H9 (cell line): Measurements from ENCODE around the gene SYT17. TPM values are rescaled to one million over a fixed set of nuclear protein-coding genes. Genes with fewer than 3 reads are reported as not detected.

ENCODE experiments used
- DNase-seq: peaks from one replicate; pipeline ENCODE4 v3.0.0-alpha.2; 2017
- H2AFZ ChIP-seq: one replicate; pipeline ENCODE4 v1.6.1; 2013; ENCODE audit warnings: mild to moderate bottlenecking, low read length, control low read depth, moderate library complexity
- H2AK5ac ChIP-seq: 2 replicates; pipeline ENCODE4 v1.6.1; 2013; ENCODE audit warnings: low read length, control low read depth, mixed read lengths; ENCODE audit not compliant: insufficient read length
- H2BK120ac ChIP-seq: one replicate; pipeline ENCODE4 v1.6.1; 2013; ENCODE audit warnings: low read depth, mild to moderate bottlenecking, low read length, control low read depth, inconsistent platforms; ENCODE audit not compliant: poor library complexity, severe bottlenecking
- H2BK12ac ChIP-seq: 2 replicates; pipeline ENCODE4 v1.6.1; 2013; ENCODE audit warnings: low read length, control low read depth, mixed read lengths, low read depth; ENCODE audit not compliant: insufficient read length
- H2BK15ac ChIP-seq: 2 replicates; pipeline ENCODE4 v1.6.1; 2013; ENCODE audit warnings: low read depth, low read length, control low read depth
- H2BK20ac ChIP-seq: one replicate; pipeline ENCODE4 v1.6.1; 2013; ENCODE audit warnings: low read depth, mild to moderate bottlenecking, low read length, control low read depth, inconsistent platforms; ENCODE audit not compliant: poor library complexity, severe bottlenecking
- H2BK5ac ChIP-seq: 2 replicates; pipeline ENCODE4 v1.6.1; 2013; ENCODE audit warnings: low read length, control low read depth, mixed read lengths; ENCODE audit not compliant: insufficient read length
- H3K14ac ChIP-seq: 2 replicates; pipeline ENCODE4 v1.6.1; 2013; ENCODE audit warnings: low read length, control low read depth; ENCODE audit not compliant: insufficient read depth
- H3K18ac ChIP-seq: 2 replicates; pipeline ENCODE4 v1.6.1; 2013; ENCODE audit warnings: low read depth, mild to moderate bottlenecking, mixed read lengths, low read length, control low read depth; ENCODE audit not compliant: insufficient read length
- H3K23ac ChIP-seq: 2 replicates; pipeline ENCODE4 v1.6.1; 2013; ENCODE audit warnings: low read length, control low read depth, mixed read lengths, low read depth; ENCODE audit not compliant: insufficient read length
- H3K23me2 ChIP-seq: 2 replicates; pipeline ENCODE4 v1.6.1; 2013; ENCODE audit warnings: low read depth, mild to moderate bottlenecking, mixed read lengths, low read length, control low read depth; ENCODE audit not compliant: insufficient read length, poor library complexity, severe bottlenecking
- H3K27ac ChIP-seq: 2 replicates; pipeline ENCODE4 v1.5.1; 2013; ENCODE audit warnings: low read length, control low read depth, mixed read lengths, low read depth; ENCODE audit not compliant: insufficient read length
- H3K27me3 ChIP-seq: 2 replicates; pipeline ENCODE4 v1.6.1; 2013; ENCODE audit warnings: low read length, control low read depth, inconsistent platforms; ENCODE audit not compliant: insufficient read depth
- H3K4ac ChIP-seq: 2 replicates; pipeline ENCODE4 v1.6.1; 2013; ENCODE audit warnings: low read depth, mild to moderate bottlenecking, control low read depth, inconsistent platforms, low read length, moderate library complexity
- H3K4me1 ChIP-seq: 2 replicates; pipeline ENCODE4 v1.6.1; 2013; ENCODE audit warnings: low read length, control low read depth, inconsistent platforms; ENCODE audit not compliant: insufficient read depth
- H3K4me2 ChIP-seq: 2 replicates; pipeline ENCODE4 v1.6.1; 2013; ENCODE audit warnings: low read length, control low read depth, mixed read lengths; ENCODE audit not compliant: insufficient read length, insufficient read depth
- H3K56ac ChIP-seq: 2 replicates; pipeline ENCODE4 v1.6.1; 2013; ENCODE audit warnings: low read depth, mild to moderate bottlenecking, mixed read lengths, low read length, control low read depth; ENCODE audit not compliant: insufficient read length
- H3K79me1 ChIP-seq: 2 replicates; pipeline ENCODE4 v1.6.1; 2013; ENCODE audit warnings: low read depth, mild to moderate bottlenecking, moderate library complexity, low read length, control low read depth, inconsistent platforms; ENCODE audit not compliant: insufficient read depth, poor library complexity, severe bottlenecking
- H3K79me2 ChIP-seq: 2 replicates; pipeline ENCODE4 v1.6.1; 2013; ENCODE audit warnings: low read length, control low read depth, inconsistent platforms; ENCODE audit not compliant: insufficient read depth
- H3K9ac ChIP-seq: 2 replicates; pipeline ENCODE4 v1.6.1; 2013; ENCODE audit warnings: low read length, control low read depth, mixed read lengths; ENCODE audit not compliant: insufficient read length; ENCODE audit errors: extremely low read depth
- H3K9me3 ChIP-seq: one replicate; pipeline ENCODE4 v1.6.1; 2013; ENCODE audit warnings: low read depth, low read length, inconsistent platforms; ENCODE audit not compliant: control insufficient read depth
- H3T11ph ChIP-seq: one replicate; pipeline ENCODE4 v1.6.1; 2013; ENCODE audit warnings: mild to moderate bottlenecking, low read length, control low read depth, inconsistent platforms
- H4K20me1 ChIP-seq: one replicate; pipeline ENCODE4 v1.6.1; 2013; ENCODE audit not compliant: control insufficient read depth, insufficient read length, insufficient read depth
- H4K5ac ChIP-seq: 2 replicates; pipeline ENCODE4 v1.6.1; 2013; ENCODE audit warnings: low read depth, mild to moderate bottlenecking, mixed read lengths, low read length, control low read depth; ENCODE audit not compliant: insufficient read length
- H4K8ac ChIP-seq: replicated peaks from 2 replicates; pipeline ENCODE4 v1.6.1; 2013; ENCODE audit warnings: low read length, control low read depth, mixed read lengths, low read depth; ENCODE audit not compliant: insufficient read length
- H4K91ac ChIP-seq: 2 replicates; pipeline ENCODE4 v1.6.1; 2013; ENCODE audit warnings: low read depth, mild to moderate bottlenecking, moderate library complexity, mixed read lengths, low read length, control low read depth; ENCODE audit not compliant: insufficient read length
- H3K27ac Mint-ChIP-seq, 3 experiments: 2 replicates in 2 of 3; 3 replicates in 1 of 3; pipeline ENCODE4 v1.8.0; 2020 to 2021; ENCODE audit warnings: mixed read lengths in 3 of 3, mild to moderate bottlenecking in 1 of 3, moderate library complexity in 1 of 3
- H3K27me3 Mint-ChIP-seq: 2 replicates; pipeline ENCODE4 v1.8.0; 2021; ENCODE audit warnings: low read depth, mild to moderate bottlenecking, moderate library complexity, mixed read lengths
- H3K36me3 Mint-ChIP-seq, 3 experiments: 2 replicates in 2 of 3; 3 replicates in 1 of 3; pipeline ENCODE4 v1.8.0; 2020 to 2021; ENCODE audit warnings: low read depth in 3 of 3, mixed read lengths in 3 of 3; ENCODE audit not compliant: insufficient read depth in 1 of 3
- H3K4me1 Mint-ChIP-seq, 2 experiments: 2 replicates each; pipeline ENCODE4 v1.8.0; 2020; ENCODE audit warnings: mixed read lengths in 2 of 2
- H3K4me3 Mint-ChIP-seq, 2 experiments: 2 replicates in 1 of 2; 3 replicates in 1 of 2; pipeline ENCODE4 v1.8.0; 2020 to 2021; ENCODE audit warnings: mild to moderate bottlenecking in 2 of 2, mixed read lengths in 2 of 2, moderate library complexity in 1 of 2
- H3K9me3 Mint-ChIP-seq, 2 experiments: 2 replicates in 1 of 2; 3 replicates in 1 of 2; pipeline ENCODE4 v1.8.0; 2020; ENCODE audit warnings: mild to moderate bottlenecking in 2 of 2, mixed read lengths in 2 of 2, moderate library complexity in 1 of 2
- whole genome bisulfite sequencing: extraction: QIAGEN DNeasy Blood & Tissue Kit; methylation state at CpG from one replicate; pipeline ENCODE4 v1.1.7; 2013; ENCODE audit warnings: missing lambda C conversion rate, low lambda C conversion rate, mixed read lengths; ENCODE audit not compliant: insufficient read length; ENCODE audit errors: extremely low coverage; 5-methylcytosine and 5-hydroxymethylcytosine counted together
- total RNA-seq: library from RNA; stranded (reverse); gene quantifications from 2 replicates; pipeline ENCODE4 v1.2.1, GENCODE V29; 2021
- TF ChIP-seq, protein P1 (sequence below): fragments of 200-600 bp; sonication (generic); conservative IDR thresholded peaks from 3 replicates; pipeline ENCODE4 v1.8.0; 2021; ENCODE audit warnings: antibody characterized with exemption, mild to moderate bottlenecking

The SYT17 gene
- total RNA-seq, 1 experiment from 2014 or later, result 3.0 TPM

GRCh38 chr16:19118938-19119431 is 49.1 kb upstream of the SYT17 start:
- H3K23me2 ChIP-seq, result peaks cover 3% of the 10 kb centered on the region
- no peak overlapping the region for H3K4me2 ChIP-seq
- H3K4me1 ChIP-seq, result peaks cover 6% of the 10 kb centered on the region
- no peak overlapping the region for H2BK20ac ChIP-seq
- Mint-ChIP-seq H3K27ac (no peak overlapping the region), H3K36me3 (peaks cover 0 to 3% (median 0%) of the 10 kb centered on the region in 3 experiments; a peak in 1 of 7 replicates), H3K4me1 (peaks cover 11 to 19% of the 10 kb centered on the region in 2 experiments), H3K27me3 (peaks cover 32% of the 10 kb centered on the region), H3K4me3 (no peak overlapping the region), H3K9me3 (no peaks in the 10 kb centered on the region)
- H3K18ac ChIP-seq, result no peak overlapping the region
- H2BK15ac ChIP-seq, result no peak overlapping the region
- no peak overlapping the region for H3T11ph ChIP-seq
- no CpG with 5 or more reads among the region's 6 CpGs for WGBS
- no peaks in the 10 kb centered on the region for H3K9me3 ChIP-seq
- H2BK5ac ChIP-seq, result no peak overlapping the region
- no peak overlapping the region for H2AFZ ChIP-seq
- H2BK12ac ChIP-seq, result no peak overlapping the region
- no peak overlapping the region for H3K4ac ChIP-seq
- H4K5ac ChIP-seq, result no peak overlapping the region
- no peak overlapping the region for H3K23ac ChIP-seq
- H3K27me3 ChIP-seq, result peaks cover 3% of the 10 kb centered on the region; the same call in 1 of the 2 replicates
- no peak overlapping the region for H4K91ac ChIP-seq
- H4K20me1 ChIP-seq, result no peaks in the 10 kb centered on the region
- H3K79me2 ChIP-seq, result no peaks in the 10 kb centered on the region
- TF ChIP-seq, protein P1, sequence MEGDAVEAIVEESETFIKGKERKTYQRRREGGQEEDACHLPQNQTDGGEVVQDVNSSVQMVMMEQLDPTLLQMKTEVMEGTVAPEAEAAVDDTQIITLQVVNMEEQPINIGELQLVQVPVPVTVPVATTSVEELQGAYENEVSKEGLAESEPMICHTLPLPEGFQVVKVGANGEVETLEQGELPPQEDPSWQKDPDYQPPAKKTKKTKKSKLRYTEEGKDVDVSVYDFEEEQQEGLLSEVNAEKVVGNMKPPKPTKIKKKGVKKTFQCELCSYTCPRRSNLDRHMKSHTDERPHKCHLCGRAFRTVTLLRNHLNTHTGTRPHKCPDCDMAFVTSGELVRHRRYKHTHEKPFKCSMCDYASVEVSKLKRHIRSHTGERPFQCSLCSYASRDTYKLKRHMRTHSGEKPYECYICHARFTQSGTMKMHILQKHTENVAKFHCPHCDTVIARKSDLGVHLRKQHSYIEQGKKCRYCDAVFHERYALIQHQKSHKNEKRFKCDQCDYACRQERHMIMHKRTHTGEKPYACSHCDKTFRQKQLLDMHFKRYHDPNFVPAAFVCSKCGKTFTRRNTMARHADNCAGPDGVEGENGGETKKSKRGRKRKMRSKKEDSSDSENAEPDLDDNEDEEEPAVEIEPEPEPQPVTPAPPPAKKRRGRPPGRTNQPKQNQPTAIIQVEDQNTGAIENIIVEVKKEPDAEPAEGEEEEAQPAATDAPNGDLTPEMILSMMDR, result no peak
- no peak overlapping the region for H3K27ac ChIP-seq
- no peak overlapping the region for H2BK120ac ChIP-seq
- no peak for DNase-seq
- no peak overlapping the region for H3K14ac ChIP-seq
- no peak overlapping the region for H4K8ac ChIP-seq
- no peaks in the 10 kb centered on the region for H3K79me1 ChIP-seq
- H3K56ac ChIP-seq, result no peak overlapping the region
- no peak overlapping the region for H2AK5ac ChIP-seq
- no peak overlapping the region for H3K9ac ChIP-seq
